AG04450 (cell line): Measurements from ENCODE around the gene BATF2. TPM values are rescaled to one million over a fixed set of nuclear protein-coding genes. Genes with fewer than 3 reads are reported as not detected.
A peak's percentile ranks its signal among the peaks of the same experiment; 100 is the strongest.

Experiments
- CTCF ChIA-PET: fragments of 300-600, 350-600 bp; formaldehyde crosslinking; extraction: SDS; loops from one replicate; lab custom pipeline; 2022; ENCODE audit warnings: antibody characterized with exemption, inconsistent platforms; lab: Charles Lee
- POLR2A ChIA-PET: fragments of 350-600 bp; formaldehyde crosslinking; extraction: SDS; loops from one replicate; lab custom pipeline; 2021; ENCODE audit warnings: antibody characterized with exemption, inconsistent platforms; lab: Yijun Ruan, JAX
- DNase-seq: peaks from one replicate; pipeline ENCODE4 v3.0.0-alpha.2; 2011; ENCODE audit warnings: low read depth, low spot score
- H3K27ac ChIP-seq: one replicate; pipeline ENCODE4 v1.5.1; 2012; ENCODE audit warnings: low read depth, low read length, control low read depth
- H3K27me3 ChIP-seq: one replicate; pipeline ENCODE4 v1.6.0; 2012; ENCODE audit warnings: low read length; ENCODE audit not compliant: control insufficient read depth, insufficient read depth
- H3K4me3 ChIP-seq: 2 replicates; pipeline ENCODE4 v1.5.1; 2011; ENCODE audit warnings: mild to moderate bottlenecking, low read depth, low read length, control low read depth
- H3K9me3 ChIP-seq: 2 replicates; pipeline ENCODE4 v1.5.1; 2012; ENCODE audit warnings: low read length; ENCODE audit not compliant: control insufficient read depth, insufficient read depth
- polyA plus RNA-seq: library from polyadenylated mRNA; depleted of rRNA; stranded (reverse); fragments of >200 nt; gene quantifications from 2 replicates; pipeline ENCODE4 v1.2.3, GENCODE V29; 2011
- TF ChIP-seq, protein P1 (sequence below): IDR thresholded peaks from 2 replicates; pipeline ENCODE4 v1.5.1; 2011; ENCODE audit warnings: low read depth, low read length, control low read depth, inconsistent platforms

BATF2 gene
- polyA plus RNA-seq, 1 experiment, result 1.5 TPM

DNA sequence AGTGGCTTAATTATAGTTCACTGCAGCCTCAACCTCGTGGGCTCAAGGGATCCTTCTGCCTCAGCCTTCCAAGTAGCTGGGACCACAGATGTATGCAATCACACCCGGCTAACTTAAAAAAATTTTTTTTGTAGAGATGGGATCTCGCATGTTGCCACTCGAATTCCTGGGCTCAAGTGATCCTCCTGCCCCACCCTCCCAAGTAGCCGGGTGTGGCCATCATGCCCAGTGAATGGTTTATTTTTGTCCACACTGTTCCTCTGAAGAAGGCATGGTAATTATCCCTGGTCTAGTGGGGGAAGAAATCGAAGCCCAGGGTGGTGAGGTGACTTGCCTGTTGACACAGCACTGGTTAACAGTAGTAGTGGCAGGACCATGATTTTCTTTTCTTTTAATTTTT is 46.1 kb upstream of the BATF2 start:
- no peak overlapping the region for H3K27ac ChIP-seq
- no peak for DNase-seq
- H3K9me3 ChIP-seq, result no peaks in the 10 kb centered on the region; the same call in 1 of the 2 replicates
- no peaks in the 10 kb centered on the region for H3K27me3 ChIP-seq
- no peak overlapping the region for H3K4me3 ChIP-seq
- TF ChIP-seq, protein P1, sequence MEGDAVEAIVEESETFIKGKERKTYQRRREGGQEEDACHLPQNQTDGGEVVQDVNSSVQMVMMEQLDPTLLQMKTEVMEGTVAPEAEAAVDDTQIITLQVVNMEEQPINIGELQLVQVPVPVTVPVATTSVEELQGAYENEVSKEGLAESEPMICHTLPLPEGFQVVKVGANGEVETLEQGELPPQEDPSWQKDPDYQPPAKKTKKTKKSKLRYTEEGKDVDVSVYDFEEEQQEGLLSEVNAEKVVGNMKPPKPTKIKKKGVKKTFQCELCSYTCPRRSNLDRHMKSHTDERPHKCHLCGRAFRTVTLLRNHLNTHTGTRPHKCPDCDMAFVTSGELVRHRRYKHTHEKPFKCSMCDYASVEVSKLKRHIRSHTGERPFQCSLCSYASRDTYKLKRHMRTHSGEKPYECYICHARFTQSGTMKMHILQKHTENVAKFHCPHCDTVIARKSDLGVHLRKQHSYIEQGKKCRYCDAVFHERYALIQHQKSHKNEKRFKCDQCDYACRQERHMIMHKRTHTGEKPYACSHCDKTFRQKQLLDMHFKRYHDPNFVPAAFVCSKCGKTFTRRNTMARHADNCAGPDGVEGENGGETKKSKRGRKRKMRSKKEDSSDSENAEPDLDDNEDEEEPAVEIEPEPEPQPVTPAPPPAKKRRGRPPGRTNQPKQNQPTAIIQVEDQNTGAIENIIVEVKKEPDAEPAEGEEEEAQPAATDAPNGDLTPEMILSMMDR, result no peak
- CTCF ChIA-PET, result no interaction called here
- POLR2A ChIA-PET, result no interaction called here

DNA sequence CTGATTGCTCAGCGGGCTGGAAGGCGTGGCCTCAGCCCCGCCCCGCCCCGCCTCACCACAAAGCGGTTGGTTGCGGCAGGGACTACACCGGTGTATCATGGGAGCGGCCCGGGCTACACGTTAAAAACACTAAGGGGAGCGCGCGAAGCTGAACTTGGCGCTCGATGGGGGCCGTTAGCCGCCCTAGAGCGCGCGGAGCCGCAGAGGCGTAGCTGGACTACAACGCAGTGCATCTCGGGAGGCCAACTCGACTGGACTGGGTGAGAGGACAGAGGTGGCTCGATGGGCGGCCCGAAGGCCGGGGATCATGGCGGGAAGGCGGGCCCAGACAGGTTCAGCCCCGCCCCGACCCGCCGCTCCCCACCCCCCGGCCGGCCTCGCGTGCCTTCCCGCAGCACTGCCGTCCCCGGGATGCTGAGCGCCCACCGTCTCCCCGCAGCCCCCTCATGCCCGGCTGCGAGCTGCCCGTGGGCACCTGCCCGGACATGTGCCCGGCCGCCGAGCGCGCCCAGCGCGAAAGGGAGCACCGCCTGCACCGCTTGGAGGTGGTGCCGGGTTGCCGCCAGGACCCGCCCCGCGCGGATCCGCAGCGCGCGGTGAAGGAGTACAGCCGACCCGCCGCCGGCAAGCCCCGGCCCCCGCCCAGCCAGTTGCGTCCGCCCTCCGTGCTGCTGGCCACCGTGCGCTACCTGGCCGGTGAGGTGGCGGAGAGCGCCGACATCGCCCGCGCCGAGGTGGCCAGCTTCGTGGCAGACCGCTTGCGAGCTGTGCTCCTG is 44.3 kb upstream of the BATF2 start, which contains the start of gene SAC3D1:
Gene SAC3D1 (plus strand): TSS at position 364 of the 776 bp plus-strand sequence. CDS start 83 bp downstream, at position 447.
- H3K27me3 ChIP-seq, result no peaks in the 10 kb centered on the region
- H3K9me3 ChIP-seq, result no peaks in the 10 kb centered on the region; the same call in 1 of the 2 replicates
- CTCF ChIA-PET, result interaction anchor here (0.6 to 1.9 kb wide), 3 partner anchors 12 to 686 kb away, joined by 3 to 7 read pairs (median 4); partner anchors contain the start of gene ARL2
- DNase-seq, result peak; percentile 83
- H3K27ac ChIP-seq, result peak within 1 kb of the TSS; percentile 94
- peak within 1 kb of the TSS; percentile 71 for H3K4me3 ChIP-seq
- TF ChIP-seq, protein P1, result no peak
- POLR2A ChIA-PET, result interaction anchor here (0.5 to 1.4 kb wide), 4 partner anchors 14 to 94 kb away, joined by 3 to 4 read pairs (median 3); partner anchors contain the start of genes ARL2 and SNX15

GRCh38 chr11:65040520-65040846 is 43.7 kb upstream of the BATF2 start:
- H3K9me3 ChIP-seq, result no peaks in the 10 kb centered on the region; the same call in 1 of the 2 replicates
- H3K27me3 ChIP-seq, result no peaks in the 10 kb centered on the region
- DNase-seq, result no peak
- CTCF ChIA-PET, result interaction anchor here (1.3 to 1.9 kb wide), 2 partner anchors 12 to 26 kb away, joined by 4 to 7 read pairs; partner anchors contain the start of gene ARL2
- H3K27ac ChIP-seq, result peak overlapping the region; percentile 94
- peak overlapping the region; percentile 71 for H3K4me3 ChIP-seq
- TF ChIP-seq, protein P1, result no peak
- POLR2A ChIA-PET, result interaction anchor here (0.5 to 1.4 kb wide), 4 partner anchors 13 to 94 kb away, joined by 3 to 4 read pairs (median 3); partner anchors contain the start of genes ARL2 and SNX15

DNA sequence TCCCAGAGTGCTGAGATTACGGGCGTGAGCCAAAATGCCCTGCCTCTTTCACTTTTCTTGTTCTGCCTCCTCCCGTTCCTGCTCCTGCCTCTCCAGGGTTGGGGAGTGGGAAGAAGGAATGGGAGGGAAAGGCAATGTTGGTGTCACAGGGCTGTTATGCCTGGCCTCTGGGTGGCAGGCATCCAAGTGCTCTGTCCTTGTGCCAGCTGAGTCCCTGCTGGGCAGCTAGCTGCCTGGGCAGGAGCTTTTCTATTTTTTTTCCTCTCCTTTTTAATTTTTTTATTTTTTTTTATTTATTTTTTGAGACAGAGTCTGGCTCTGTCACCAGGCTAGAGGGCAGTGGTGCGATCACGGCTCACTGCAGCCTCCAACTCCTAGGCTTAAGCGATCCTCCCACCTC is 40.2 kb upstream of the BATF2 start:
- TF ChIP-seq, protein P1, result no peak
- ChIA-PET CTCF (interaction anchor here (0.7 kb wide), 1 partner anchor 9 kb away, joined by 4 read pairs; no protein-coding TSS in a partner anchor), POLR2A (no interaction called here)
- H3K27me3 ChIP-seq, result no peaks in the 10 kb centered on the region
- no peaks in the 10 kb centered on the region for H3K9me3 ChIP-seq
- no peak overlapping the region for H3K4me3 ChIP-seq
- DNase-seq, result no peak
- no peak overlapping the region for H3K27ac ChIP-seq

GRCh38 chr11:65035579-65035978 is 38.8 kb upstream of the BATF2 start:
- POLR2A ChIA-PET, result no interaction called here
- Histone ChIP-seq H3K9me3 (no peaks in the 10 kb centered on the region), H3K27ac (no peak overlapping the region), H3K27me3 (no peaks in the 10 kb centered on the region), H3K4me3 (no peak overlapping the region)
- CTCF ChIA-PET, result interaction anchor here (0.6 kb wide), 1 partner anchor 233 kb away, joined by 4 read pairs; the partner anchor contains the start of gene MAP4K2
- no peak for DNase-seq
- TF ChIP-seq, protein P1, result no peak
